Fibroblast of pulmonary artery (primary cell): ENCODE measurements around the gene TAF5L.
A peak's percentile ranks its signal among the peaks of the same experiment; 100 is the strongest.

Experiments
- DNase-seq: peaks from one replicate; pipeline ENCODE4 v3.0.0-alpha.2; 2010; ENCODE audit warnings: low read depth
- H3K4me3 ChIP-seq: replicated peaks from 2 replicates; pipeline ENCODE4 v1.5.1; 2011; ENCODE audit warnings: low read depth, mild to moderate bottlenecking, control low read depth, low read length, moderate library complexity
- TF ChIP-seq, protein P1 (sequence below): IDR thresholded peaks from 2 replicates; pipeline ENCODE4 v1.5.1; 2011; ENCODE audit warnings: mild to moderate bottlenecking, control low read depth, low read length, inconsistent platforms; ENCODE audit errors: missing control alignments

Gene TAF5L

DNA sequence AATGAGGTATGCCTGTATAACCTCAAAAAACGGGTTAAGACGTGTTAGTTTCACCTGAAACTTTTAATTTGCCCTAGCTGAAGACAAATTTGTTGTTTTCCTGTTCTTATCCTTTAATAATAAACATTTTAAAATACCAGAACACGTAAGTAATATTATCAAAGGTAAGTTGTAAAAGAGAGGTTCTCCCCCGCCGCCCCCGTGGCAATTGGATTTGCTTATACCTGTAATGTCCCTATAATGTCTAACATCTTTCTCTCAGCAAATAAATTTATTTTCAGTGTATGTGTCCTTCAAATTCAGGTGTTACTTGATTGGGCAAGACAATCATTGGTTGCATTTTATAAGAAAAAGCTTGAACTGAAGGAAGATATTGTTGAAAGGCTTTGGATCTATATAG is 6.0 kb upstream of the TAF5L start:
- H3K4me3 ChIP-seq, result no peak overlapping the region
- TF ChIP-seq, protein P1, sequence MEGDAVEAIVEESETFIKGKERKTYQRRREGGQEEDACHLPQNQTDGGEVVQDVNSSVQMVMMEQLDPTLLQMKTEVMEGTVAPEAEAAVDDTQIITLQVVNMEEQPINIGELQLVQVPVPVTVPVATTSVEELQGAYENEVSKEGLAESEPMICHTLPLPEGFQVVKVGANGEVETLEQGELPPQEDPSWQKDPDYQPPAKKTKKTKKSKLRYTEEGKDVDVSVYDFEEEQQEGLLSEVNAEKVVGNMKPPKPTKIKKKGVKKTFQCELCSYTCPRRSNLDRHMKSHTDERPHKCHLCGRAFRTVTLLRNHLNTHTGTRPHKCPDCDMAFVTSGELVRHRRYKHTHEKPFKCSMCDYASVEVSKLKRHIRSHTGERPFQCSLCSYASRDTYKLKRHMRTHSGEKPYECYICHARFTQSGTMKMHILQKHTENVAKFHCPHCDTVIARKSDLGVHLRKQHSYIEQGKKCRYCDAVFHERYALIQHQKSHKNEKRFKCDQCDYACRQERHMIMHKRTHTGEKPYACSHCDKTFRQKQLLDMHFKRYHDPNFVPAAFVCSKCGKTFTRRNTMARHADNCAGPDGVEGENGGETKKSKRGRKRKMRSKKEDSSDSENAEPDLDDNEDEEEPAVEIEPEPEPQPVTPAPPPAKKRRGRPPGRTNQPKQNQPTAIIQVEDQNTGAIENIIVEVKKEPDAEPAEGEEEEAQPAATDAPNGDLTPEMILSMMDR, result no peak
- no peak for DNase-seq

DNA sequence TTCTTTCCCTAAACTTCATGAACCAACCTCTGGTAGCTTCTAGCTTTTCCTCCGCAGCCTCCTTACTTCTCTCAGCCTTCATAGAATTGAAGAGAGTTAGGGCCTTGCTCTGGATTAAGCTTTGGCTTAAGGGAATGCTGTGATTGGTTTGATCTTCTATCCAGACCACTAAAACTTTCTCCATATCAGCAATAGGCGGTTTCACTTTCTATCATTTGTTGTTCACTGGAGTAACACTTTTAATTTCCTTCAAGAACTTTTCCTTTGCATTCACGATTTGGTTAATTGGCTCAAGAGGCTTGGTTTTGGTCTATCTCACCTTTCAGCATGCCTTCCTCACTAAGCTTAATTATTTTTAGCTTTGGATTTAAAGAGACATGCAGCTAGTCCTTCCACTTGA is 5.2 kb upstream of the TAF5L start:
- DNase-seq, result no peak
- TF ChIP-seq, protein P1, result no peak
- no peak overlapping the region for H3K4me3 ChIP-seq

DNA sequence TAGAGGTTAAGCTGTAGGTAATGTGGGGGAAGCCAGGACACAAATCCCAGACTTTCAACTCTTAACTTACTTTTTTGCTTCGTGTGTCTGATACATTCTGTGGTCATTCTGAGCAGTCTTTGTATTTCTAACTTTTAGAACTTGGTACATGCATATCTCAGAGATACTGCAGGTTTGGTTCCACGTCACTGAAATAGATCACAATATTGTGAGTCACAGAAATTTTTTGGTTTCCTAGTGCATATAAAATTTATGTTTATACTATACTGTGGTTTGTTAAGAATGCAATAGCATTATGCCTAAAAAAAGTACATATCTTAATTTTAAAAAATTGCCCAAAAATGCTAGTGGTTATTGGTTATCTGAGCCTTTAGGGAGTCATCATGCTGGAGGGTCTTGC is 3.3 kb upstream of the TAF5L start:
- DNase-seq, result peak; percentile 25
- TF ChIP-seq, protein P1, result no peak
- no peak overlapping the region for H3K4me3 ChIP-seq

DNA sequence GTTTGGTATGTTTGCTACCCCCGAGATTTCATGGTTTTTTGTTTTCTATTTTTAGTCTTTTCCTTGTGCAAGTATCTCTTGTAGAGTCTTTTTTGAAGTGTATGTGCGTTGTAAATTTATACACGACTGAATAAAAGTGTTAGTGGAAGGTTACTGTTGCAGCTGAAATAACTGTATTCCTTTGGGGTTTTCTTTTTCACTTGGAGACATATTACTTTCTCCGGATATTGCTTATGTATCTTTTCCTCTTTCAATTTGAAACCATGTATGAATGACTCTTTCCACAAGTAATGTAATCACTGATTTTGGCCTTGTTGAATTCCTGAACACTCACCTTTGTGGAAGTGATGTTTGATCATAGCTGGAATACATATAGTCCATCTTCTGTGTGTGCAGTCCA is 1.1 kb upstream of the TAF5L start:
- TF ChIP-seq, protein P1, result no peak
- peak overlapping the region; percentile 97 for H3K4me3 ChIP-seq
- no peak for DNase-seq

DNA sequence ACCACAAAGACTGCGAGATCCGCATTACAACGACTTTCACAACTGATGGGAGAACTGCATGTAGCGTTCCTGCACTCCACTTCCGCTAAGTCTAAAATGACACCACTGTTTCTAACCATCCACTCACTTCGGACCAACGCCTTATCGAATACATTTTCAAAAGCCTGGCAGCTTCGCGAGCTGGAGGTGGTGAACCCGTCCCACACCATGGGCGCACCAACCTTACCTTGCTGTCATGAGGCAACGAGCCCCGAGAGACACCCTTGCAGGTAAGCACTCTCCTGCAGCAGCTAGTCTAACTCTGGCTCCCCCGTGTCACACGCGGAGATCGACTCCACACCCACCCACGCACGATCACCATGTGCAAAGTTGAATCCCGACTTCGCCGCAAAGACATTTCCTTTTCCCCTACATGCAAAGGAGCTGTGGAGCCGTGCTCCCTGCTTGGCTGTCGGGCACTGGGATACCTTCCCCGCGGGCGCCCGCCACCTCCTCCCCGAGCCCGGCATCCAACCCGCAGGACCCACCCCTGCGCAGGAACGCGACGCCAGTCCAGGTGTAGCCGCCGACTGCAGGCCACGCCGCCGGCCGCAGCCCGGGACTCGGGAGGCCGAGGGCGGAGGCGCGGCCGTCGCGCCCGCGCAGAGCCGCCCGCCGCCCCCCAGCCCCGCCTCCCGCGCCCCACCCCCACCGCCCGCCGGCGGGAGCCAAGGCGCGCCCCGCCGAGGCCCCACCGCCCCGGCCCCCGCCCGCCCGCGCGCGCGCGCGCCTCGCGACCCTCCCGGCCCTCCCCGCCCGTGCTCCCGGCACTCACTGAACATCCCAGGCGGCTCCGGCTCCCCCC is 629 bp downstream of the TAF5L start:
- peak overlapping the region; percentile 89 for H3K4me3 ChIP-seq
- TF ChIP-seq, protein P1, result no peak
- peak; percentile 44 for DNase-seq

DNA sequence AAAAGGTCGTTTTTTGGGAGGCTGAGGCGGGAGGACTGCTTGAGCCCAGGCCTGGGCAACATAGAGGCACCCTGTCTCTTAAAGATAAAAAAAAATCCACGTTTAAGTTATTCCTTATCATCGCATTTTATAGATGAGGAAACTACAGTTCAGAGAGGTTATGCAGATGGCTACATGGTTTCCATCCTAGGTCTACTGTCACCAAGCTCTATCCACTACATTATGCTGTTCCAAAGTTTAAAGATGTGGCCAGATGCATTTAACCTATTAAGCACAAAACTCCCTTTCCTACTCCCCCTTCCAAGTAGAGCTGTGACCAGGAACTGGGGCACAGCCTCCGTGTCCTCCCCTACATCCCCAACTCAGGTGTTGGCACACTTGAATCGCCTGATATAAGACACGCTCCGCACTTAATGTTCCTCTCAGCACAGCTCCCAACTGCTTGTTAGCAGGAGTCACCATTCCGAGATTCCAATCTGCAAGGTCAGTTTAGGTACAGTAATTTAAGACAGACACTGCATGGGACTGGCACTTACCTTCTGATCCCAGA is 1.3 kb downstream of the TAF5L start:
- TF ChIP-seq, protein P1, result no peak
- H3K4me3 ChIP-seq, result peak overlapping the region; percentile 89
- no peak for DNase-seq
